Fibroblast of skin of right biceps (primary cell): ENCODE data around the gene PLA2G4A.

Experiments
- DNase-seq: peaks from one replicate; pipeline ENCODE4 v3.0.0-alpha.2; 2013

The PLA2G4A gene

GRCh38 chr1:186978596-186979556 lies 150.1 kb downstream of the PLA2G4A start:
- no peak for DNase-seq

GRCh38 chr1:186980400-186980799 lies 151.7 kb downstream of the PLA2G4A start:
- DNase-seq: peak; percentile 27

DNA sequence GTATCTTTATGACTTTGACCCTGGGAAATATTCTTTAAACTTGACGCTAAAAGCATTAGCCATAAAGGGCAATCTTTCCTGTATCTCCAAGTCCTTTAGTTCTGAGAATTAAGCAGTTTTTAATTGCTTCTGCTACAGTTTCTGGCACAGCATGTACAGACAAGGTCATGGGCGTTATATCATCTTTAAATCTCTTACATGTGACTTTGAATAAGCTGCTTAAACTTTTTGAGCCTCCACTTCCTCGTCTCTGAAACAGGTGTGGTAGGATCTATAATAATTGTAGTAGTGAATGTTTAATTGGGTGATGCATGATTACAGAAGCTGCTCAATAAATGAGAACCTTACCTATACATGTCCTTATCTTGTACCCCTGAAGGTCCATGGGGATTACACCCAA lies 153.4 kb downstream of the PLA2G4A start:
- no peak for DNase-seq

DNA sequence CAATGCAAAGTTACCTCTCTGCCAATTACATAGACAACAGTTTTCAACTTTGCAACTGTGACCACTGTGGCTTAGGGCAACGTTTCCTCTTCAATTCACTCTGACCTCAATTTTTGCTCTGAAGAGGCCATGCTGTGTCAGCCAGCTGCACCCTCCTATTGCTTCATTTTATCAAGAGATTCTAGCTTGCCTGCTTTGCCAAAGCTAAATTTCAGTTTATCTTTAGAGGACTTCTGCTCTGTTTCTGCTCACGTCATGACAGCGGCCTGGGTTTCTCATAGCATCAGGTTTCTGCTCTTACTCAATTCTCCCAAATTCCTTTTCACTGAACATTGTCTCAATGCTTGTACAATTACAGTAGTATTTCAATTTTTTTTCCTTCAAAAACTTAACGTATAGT lies 154.6 kb downstream of the PLA2G4A start:
- DNase-seq: peak; percentile 62

GRCh38 chr1:186984959-186985358 lies 156.2 kb downstream of the PLA2G4A start:
- no peak for DNase-seq

GRCh38 chr1:186985889-186986491 lies 157.2 kb downstream of the PLA2G4A start:
- peak; percentile 64 for DNase-seq

DNA sequence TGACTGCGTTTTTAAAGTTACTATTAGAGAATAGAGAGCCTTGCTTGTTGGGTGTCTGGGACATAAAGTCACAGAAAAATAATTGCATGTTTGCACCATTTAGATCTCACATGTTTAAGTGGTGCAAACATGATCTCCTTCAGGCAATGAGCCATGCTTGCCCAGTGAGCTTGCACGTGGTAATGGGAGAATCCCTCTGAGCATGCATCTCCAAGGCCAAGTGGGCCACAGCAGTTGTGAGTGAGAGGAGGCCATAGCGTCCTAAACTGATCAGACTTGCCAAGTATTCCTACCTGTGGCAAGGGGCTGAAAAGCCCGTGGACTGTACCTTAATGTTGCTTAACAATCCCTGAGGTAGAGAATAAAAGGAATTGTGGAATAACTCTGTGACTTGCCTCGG lies 158.3 kb downstream of the PLA2G4A start:
- no peak for DNase-seq

DNA sequence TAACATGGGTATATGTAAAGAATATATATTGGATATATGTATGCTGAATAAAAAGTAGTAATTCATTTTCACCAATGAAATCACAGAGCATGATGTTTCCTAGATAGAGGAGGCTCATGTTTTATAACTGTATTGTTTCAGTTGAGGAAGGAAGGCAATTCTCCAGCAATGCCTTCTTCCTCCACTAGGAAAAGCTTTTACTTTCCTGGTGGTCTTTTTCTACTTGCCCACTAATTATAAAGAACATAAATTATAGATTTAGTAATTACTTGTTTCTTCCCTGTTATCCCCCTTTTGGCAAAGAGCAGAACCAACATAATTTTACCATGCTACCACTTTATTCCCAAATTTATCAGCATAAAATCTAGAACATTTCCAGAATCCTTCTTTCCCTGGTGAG lies 159.0 kb downstream of the PLA2G4A start:
- DNase-seq: no peak

DNA sequence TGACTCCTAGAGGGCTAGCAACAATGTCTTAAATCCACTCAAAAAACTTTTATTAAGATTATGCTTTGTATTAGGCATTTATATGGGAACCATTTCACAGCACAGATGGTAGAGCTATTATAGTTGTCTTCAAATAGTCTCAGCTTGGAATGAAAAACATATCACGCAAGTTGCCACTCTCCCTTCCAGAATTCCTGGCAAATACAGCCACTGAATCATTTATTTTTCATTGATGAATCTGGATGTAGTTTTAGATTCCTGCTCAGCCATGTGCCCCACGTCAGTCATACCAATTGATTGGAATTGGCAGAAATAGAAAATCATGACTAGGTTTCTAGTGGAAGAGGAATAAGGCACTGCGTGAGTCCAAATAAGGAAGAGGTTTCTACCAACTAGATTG lies 165.2 kb downstream of the PLA2G4A start:
- DNase-seq: no peak

- no peak for DNase-seq
Measured at GRCh38 chr1:186994897-186995296, 166.1 kb downstream of the PLA2G4A start.

- DNase-seq: no peak
Measured at GRCh38 chr1:186996816-186997215, 168.1 kb downstream of the PLA2G4A start.

DNA sequence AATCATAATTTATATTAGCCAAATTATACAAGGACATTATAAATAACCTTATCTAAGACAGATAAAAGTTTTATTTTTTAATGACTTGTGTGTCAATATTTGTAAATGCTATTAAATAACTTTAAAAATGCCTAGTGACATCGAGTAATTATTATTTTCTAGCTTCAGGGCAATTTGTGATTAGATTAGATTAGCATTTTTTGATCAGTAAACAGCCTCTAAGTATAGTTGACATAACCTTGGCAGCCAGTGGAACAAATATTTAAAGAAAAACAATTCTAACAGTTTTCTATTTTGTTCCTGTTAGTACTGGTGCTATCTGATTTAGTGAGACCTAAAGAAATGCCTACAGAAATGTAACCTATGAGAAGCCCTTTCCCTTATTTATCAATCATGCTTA lies 169.1 kb downstream of the PLA2G4A start:
- no peak for DNase-seq

- no peak for DNase-seq
Measured at GRCh38 chr1:186999506-186999905, 170.8 kb downstream of the PLA2G4A start.

- peak; percentile 95 for DNase-seq
Measured at GRCh38 chr1:187001198-187001889, 172.6 kb downstream of the PLA2G4A start.

- no peak for DNase-seq
Measured at GRCh38 chr1:187003353-187003752, 174.6 kb downstream of the PLA2G4A start.

- no peak for DNase-seq
Measured at GRCh38 chr1:187006896-187007295, 178.1 kb downstream of the PLA2G4A start.

GRCh38 chr1:187009320-187009719 lies 180.6 kb downstream of the PLA2G4A start:
- DNase-seq: no peak

GRCh38 chr1:187010571-187011309 lies 182.0 kb downstream of the PLA2G4A start:
- no peak for DNase-seq

GRCh38 chr1:187013582-187014200 lies 184.9 kb downstream of the PLA2G4A start:
- no peak for DNase-seq

DNA sequence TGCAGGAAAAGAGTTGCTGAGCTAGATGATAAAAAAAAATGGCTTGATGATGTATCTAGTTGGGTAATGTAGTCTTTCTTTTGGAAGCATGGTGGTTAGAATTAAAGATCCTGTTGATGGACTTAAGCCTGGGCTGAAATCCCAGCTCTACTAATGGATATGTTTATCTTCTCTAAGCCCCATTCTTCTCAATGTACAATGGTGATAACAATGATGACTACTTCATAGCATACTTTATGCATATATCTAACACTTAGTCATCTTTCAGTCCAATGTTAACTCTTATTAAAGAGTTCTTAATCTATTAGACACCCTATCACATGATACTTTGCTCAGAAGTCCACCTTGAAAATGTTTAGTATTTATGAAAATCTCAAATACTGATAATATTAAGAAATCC lies 189.5 kb downstream of the PLA2G4A start:
- peak; percentile 29 for DNase-seq

- DNase-seq: no peak
Measured at GRCh38 chr1:187027253-187027652, 198.5 kb downstream of the PLA2G4A start.

DNA sequence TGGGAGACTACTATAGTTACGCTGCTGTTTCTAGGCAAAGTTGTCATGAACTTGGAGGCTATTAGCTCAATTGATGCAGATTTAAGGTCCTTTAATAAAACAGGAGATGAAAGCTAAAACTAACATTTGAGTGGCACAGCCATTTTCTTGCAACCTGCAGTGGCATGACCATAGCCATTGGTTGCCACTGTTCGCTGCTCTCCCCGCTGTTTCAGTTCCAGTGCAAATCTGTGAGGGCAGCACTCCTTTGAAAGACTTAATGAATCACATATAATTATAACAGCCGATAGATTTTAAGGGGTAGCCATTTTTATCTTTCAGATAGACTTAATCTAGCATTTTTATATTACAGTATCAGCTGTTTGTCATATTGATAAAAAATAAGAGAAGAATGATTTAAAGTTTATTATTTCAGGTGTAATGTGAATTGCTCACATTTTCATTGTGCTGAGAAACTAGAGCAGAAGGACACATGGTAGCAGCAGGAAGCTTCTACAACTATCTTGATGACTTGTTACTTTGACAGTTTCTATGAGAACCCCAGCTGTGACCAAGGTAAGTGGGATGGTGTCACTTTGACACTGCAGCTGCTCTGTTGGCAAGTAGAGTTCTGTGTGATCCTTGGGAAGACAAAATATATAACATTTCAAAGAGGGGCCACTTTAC lies 203.7 kb downstream of the PLA2G4A start:
- no peak for DNase-seq
